Peyer's patch (tissue), 4 donors: ENCODE measurements around the gene SGTB.

ENCODE experiments used
- POLR2A ChIP-seq, 2 donors: fragments of 450-650 bp; IDR thresholded peaks; one replicate each; pipeline ENCODE4 v1.5.1; 2017; ENCODE audit warnings: antibody characterized with exemption in 2 of 2, mild to moderate bottlenecking in 2 of 2, moderate library complexity in 2 of 2
- TF ChIP-seq, protein P1 (sequence below), 6 experiments: fragments of 450-650 bp in 4 of 6; fragments of 200-600 bp in 2 of 6; sonication (generic) in 1 of 6; IDR thresholded peaks; one replicate each; pipeline ENCODE4 v1.5.1; 2017 to 2019; ENCODE audit warnings: antibody characterized with exemption in 6 of 6, mild to moderate bottlenecking in 3 of 6, moderate library complexity in 1 of 6

- TF ChIP-seq, protein P1, sequence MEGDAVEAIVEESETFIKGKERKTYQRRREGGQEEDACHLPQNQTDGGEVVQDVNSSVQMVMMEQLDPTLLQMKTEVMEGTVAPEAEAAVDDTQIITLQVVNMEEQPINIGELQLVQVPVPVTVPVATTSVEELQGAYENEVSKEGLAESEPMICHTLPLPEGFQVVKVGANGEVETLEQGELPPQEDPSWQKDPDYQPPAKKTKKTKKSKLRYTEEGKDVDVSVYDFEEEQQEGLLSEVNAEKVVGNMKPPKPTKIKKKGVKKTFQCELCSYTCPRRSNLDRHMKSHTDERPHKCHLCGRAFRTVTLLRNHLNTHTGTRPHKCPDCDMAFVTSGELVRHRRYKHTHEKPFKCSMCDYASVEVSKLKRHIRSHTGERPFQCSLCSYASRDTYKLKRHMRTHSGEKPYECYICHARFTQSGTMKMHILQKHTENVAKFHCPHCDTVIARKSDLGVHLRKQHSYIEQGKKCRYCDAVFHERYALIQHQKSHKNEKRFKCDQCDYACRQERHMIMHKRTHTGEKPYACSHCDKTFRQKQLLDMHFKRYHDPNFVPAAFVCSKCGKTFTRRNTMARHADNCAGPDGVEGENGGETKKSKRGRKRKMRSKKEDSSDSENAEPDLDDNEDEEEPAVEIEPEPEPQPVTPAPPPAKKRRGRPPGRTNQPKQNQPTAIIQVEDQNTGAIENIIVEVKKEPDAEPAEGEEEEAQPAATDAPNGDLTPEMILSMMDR (IDR thresholded peaks at IDR 0.05): peak in 3 of 6 experiments; percentile 13 to 26 (median 15)
- no peak for TF ChIP-seq POLR2A (IDR thresholded peaks at IDR 0.05)
Observed at GRCh38 chr5:65624571-65625555, 97.0 kb downstream of the SGTB start, which contains the start of the genes SHLD3 and TRAPPC13.
